H9 (cell line): ENCODE measurements around the gene NBR1. TPM values are rescaled to one million over a fixed set of nuclear protein-coding genes. Genes with fewer than 3 reads are reported as not detected.
"Not testable (repeated sequence)": the region's sequence is repeated elsewhere in the genome, so short reads cannot be mapped to it uniquely, and the experiment has no call there.

ENCODE experiments used
- DNase-seq: peaks from one replicate; pipeline ENCODE4 v3.0.0-alpha.2; 2017
- H2AFZ ChIP-seq: one replicate; pipeline ENCODE4 v1.6.1; 2013; ENCODE audit warnings: mild to moderate bottlenecking, low read length, control low read depth, moderate library complexity
- H2AK5ac ChIP-seq: 2 replicates; pipeline ENCODE4 v1.6.1; 2013; ENCODE audit warnings: low read length, control low read depth, mixed read lengths; ENCODE audit not compliant: insufficient read length
- H2BK120ac ChIP-seq: one replicate; pipeline ENCODE4 v1.6.1; 2013; ENCODE audit warnings: low read depth, mild to moderate bottlenecking, low read length, control low read depth, inconsistent platforms; ENCODE audit not compliant: poor library complexity, severe bottlenecking
- H2BK12ac ChIP-seq: 2 replicates; pipeline ENCODE4 v1.6.1; 2013; ENCODE audit warnings: low read length, control low read depth, mixed read lengths, low read depth; ENCODE audit not compliant: insufficient read length
- H2BK15ac ChIP-seq: 2 replicates; pipeline ENCODE4 v1.6.1; 2013; ENCODE audit warnings: low read depth, low read length, control low read depth
- H2BK20ac ChIP-seq: one replicate; pipeline ENCODE4 v1.6.1; 2013; ENCODE audit warnings: low read depth, mild to moderate bottlenecking, low read length, control low read depth, inconsistent platforms; ENCODE audit not compliant: poor library complexity, severe bottlenecking
- H2BK5ac ChIP-seq: 2 replicates; pipeline ENCODE4 v1.6.1; 2013; ENCODE audit warnings: low read length, control low read depth, mixed read lengths; ENCODE audit not compliant: insufficient read length
- H3K14ac ChIP-seq: 2 replicates; pipeline ENCODE4 v1.6.1; 2013; ENCODE audit warnings: low read length, control low read depth; ENCODE audit not compliant: insufficient read depth
- H3K18ac ChIP-seq: 2 replicates; pipeline ENCODE4 v1.6.1; 2013; ENCODE audit warnings: low read depth, mild to moderate bottlenecking, mixed read lengths, low read length, control low read depth; ENCODE audit not compliant: insufficient read length
- H3K23ac ChIP-seq: 2 replicates; pipeline ENCODE4 v1.6.1; 2013; ENCODE audit warnings: low read length, control low read depth, mixed read lengths, low read depth; ENCODE audit not compliant: insufficient read length
- H3K23me2 ChIP-seq: 2 replicates; pipeline ENCODE4 v1.6.1; 2013; ENCODE audit warnings: low read depth, mild to moderate bottlenecking, mixed read lengths, low read length, control low read depth; ENCODE audit not compliant: insufficient read length, poor library complexity, severe bottlenecking
- H3K27ac ChIP-seq: 2 replicates; pipeline ENCODE4 v1.5.1; 2013; ENCODE audit warnings: low read length, control low read depth, mixed read lengths, low read depth; ENCODE audit not compliant: insufficient read length
- H3K27me3 ChIP-seq: 2 replicates; pipeline ENCODE4 v1.6.1; 2013; ENCODE audit warnings: low read length, control low read depth, inconsistent platforms; ENCODE audit not compliant: insufficient read depth
- H3K4ac ChIP-seq: 2 replicates; pipeline ENCODE4 v1.6.1; 2013; ENCODE audit warnings: low read depth, mild to moderate bottlenecking, control low read depth, inconsistent platforms, low read length, moderate library complexity
- H3K4me1 ChIP-seq: 2 replicates; pipeline ENCODE4 v1.6.1; 2013; ENCODE audit warnings: low read length, control low read depth, inconsistent platforms; ENCODE audit not compliant: insufficient read depth
- H3K4me2 ChIP-seq: 2 replicates; pipeline ENCODE4 v1.6.1; 2013; ENCODE audit warnings: low read length, control low read depth, mixed read lengths; ENCODE audit not compliant: insufficient read length, insufficient read depth
- H3K56ac ChIP-seq: 2 replicates; pipeline ENCODE4 v1.6.1; 2013; ENCODE audit warnings: low read depth, mild to moderate bottlenecking, mixed read lengths, low read length, control low read depth; ENCODE audit not compliant: insufficient read length
- H3K79me1 ChIP-seq: 2 replicates; pipeline ENCODE4 v1.6.1; 2013; ENCODE audit warnings: low read depth, mild to moderate bottlenecking, moderate library complexity, low read length, control low read depth, inconsistent platforms; ENCODE audit not compliant: insufficient read depth, poor library complexity, severe bottlenecking
- H3K79me2 ChIP-seq: 2 replicates; pipeline ENCODE4 v1.6.1; 2013; ENCODE audit warnings: low read length, control low read depth, inconsistent platforms; ENCODE audit not compliant: insufficient read depth
- H3K9ac ChIP-seq: 2 replicates; pipeline ENCODE4 v1.6.1; 2013; ENCODE audit warnings: low read length, control low read depth, mixed read lengths; ENCODE audit not compliant: insufficient read length; ENCODE audit errors: extremely low read depth
- H3K9me3 ChIP-seq: one replicate; pipeline ENCODE4 v1.6.1; 2013; ENCODE audit warnings: low read depth, low read length, inconsistent platforms; ENCODE audit not compliant: control insufficient read depth
- H3T11ph ChIP-seq: one replicate; pipeline ENCODE4 v1.6.1; 2013; ENCODE audit warnings: mild to moderate bottlenecking, low read length, control low read depth, inconsistent platforms
- H4K20me1 ChIP-seq: one replicate; pipeline ENCODE4 v1.6.1; 2013; ENCODE audit not compliant: control insufficient read depth, insufficient read length, insufficient read depth
- H4K5ac ChIP-seq: 2 replicates; pipeline ENCODE4 v1.6.1; 2013; ENCODE audit warnings: low read depth, mild to moderate bottlenecking, mixed read lengths, low read length, control low read depth; ENCODE audit not compliant: insufficient read length
- H4K8ac ChIP-seq: replicated peaks from 2 replicates; pipeline ENCODE4 v1.6.1; 2013; ENCODE audit warnings: low read length, control low read depth, mixed read lengths, low read depth; ENCODE audit not compliant: insufficient read length
- H4K91ac ChIP-seq: 2 replicates; pipeline ENCODE4 v1.6.1; 2013; ENCODE audit warnings: low read depth, mild to moderate bottlenecking, moderate library complexity, mixed read lengths, low read length, control low read depth; ENCODE audit not compliant: insufficient read length
- H3K27ac Mint-ChIP-seq, 3 experiments: 2 replicates in 2 of 3; 3 replicates in 1 of 3; pipeline ENCODE4 v1.8.0; 2020 to 2021; ENCODE audit warnings: mixed read lengths in 3 of 3, mild to moderate bottlenecking in 1 of 3, moderate library complexity in 1 of 3
- H3K27me3 Mint-ChIP-seq: 2 replicates; pipeline ENCODE4 v1.8.0; 2021; ENCODE audit warnings: low read depth, mild to moderate bottlenecking, moderate library complexity, mixed read lengths
- H3K36me3 Mint-ChIP-seq, 3 experiments: 2 replicates in 2 of 3; 3 replicates in 1 of 3; pipeline ENCODE4 v1.8.0; 2020 to 2021; ENCODE audit warnings: low read depth in 3 of 3, mixed read lengths in 3 of 3; ENCODE audit not compliant: insufficient read depth in 1 of 3
- H3K4me1 Mint-ChIP-seq, 2 experiments: 2 replicates each; pipeline ENCODE4 v1.8.0; 2020; ENCODE audit warnings: mixed read lengths in 2 of 2
- H3K4me3 Mint-ChIP-seq, 2 experiments: 2 replicates in 1 of 2; 3 replicates in 1 of 2; pipeline ENCODE4 v1.8.0; 2020 to 2021; ENCODE audit warnings: mild to moderate bottlenecking in 2 of 2, mixed read lengths in 2 of 2, moderate library complexity in 1 of 2
- H3K9me3 Mint-ChIP-seq, 2 experiments: 2 replicates in 1 of 2; 3 replicates in 1 of 2; pipeline ENCODE4 v1.8.0; 2020; ENCODE audit warnings: mild to moderate bottlenecking in 2 of 2, mixed read lengths in 2 of 2, moderate library complexity in 1 of 2
- CTCF ChIP-seq: fragments of 200-600 bp; sonication (generic); conservative IDR thresholded peaks from 3 replicates; pipeline ENCODE4 v1.8.0; 2021; ENCODE audit warnings: antibody characterized with exemption, mild to moderate bottlenecking
- WGBS: extraction: QIAGEN DNeasy Blood & Tissue Kit; methylation state at CpG from one replicate; pipeline ENCODE4 v1.1.7; 2013; ENCODE audit warnings: missing lambda C conversion rate, low lambda C conversion rate, mixed read lengths; ENCODE audit not compliant: insufficient read length; ENCODE audit errors: extremely low coverage; 5-methylcytosine and 5-hydroxymethylcytosine counted together
- total RNA-seq: library from RNA; stranded (reverse); gene quantifications from 2 replicates; pipeline ENCODE4 v1.2.1, GENCODE V29; 2021

NBR1 gene
- total RNA-seq, 1 experiment from 2014 or later, result 34.2 TPM

- H4K5ac ChIP-seq, result no peak overlapping the region
- H3K4me2 ChIP-seq, result no peak overlapping the region
- no peaks in the 10 kb centered on the region for H3K27me3 ChIP-seq
- no CpG with 5 or more reads among the region's 7 CpGs for WGBS
- no peaks in the 10 kb centered on the region for H3K4me1 ChIP-seq
- H2AFZ ChIP-seq, result no peak overlapping the region
- Mint-ChIP-seq H3K9me3 (no peaks in the 10 kb centered on the region), H3K4me1 (no peaks in the 10 kb centered on the region), H3K4me3 (no peak overlapping the region), H3K36me3 (no peaks in the 10 kb centered on the region), H3K27me3 (no peaks in the 10 kb centered on the region), H3K27ac (no peak overlapping the region)
- no peak overlapping the region for H2BK12ac ChIP-seq
- TF ChIP-seq CTCF, result no peak
- no peak overlapping the region for H3K56ac ChIP-seq
- no peak overlapping the region for H2BK20ac ChIP-seq
- H3K9me3 ChIP-seq, result no peaks in the 10 kb centered on the region
- H3K27ac ChIP-seq, result no peak overlapping the region
- no peaks in the 10 kb centered on the region for H3K23me2 ChIP-seq
- H2BK120ac ChIP-seq, result no peak overlapping the region
- H3T11ph ChIP-seq, result no peak overlapping the region
- H4K20me1 ChIP-seq, result no peaks in the 10 kb centered on the region
- no peak overlapping the region for H4K8ac ChIP-seq
- H2BK15ac ChIP-seq, result no peak overlapping the region
- no peak overlapping the region for H3K4ac ChIP-seq
- DNase-seq, result peak; percentile 10
- no peak overlapping the region for H4K91ac ChIP-seq
- no peak overlapping the region for H3K18ac ChIP-seq
- no peaks in the 10 kb centered on the region for H3K79me1 ChIP-seq
- H3K23ac ChIP-seq, result no peak overlapping the region
- no peak overlapping the region for H3K9ac ChIP-seq
- H2AK5ac ChIP-seq, result no peak overlapping the region
- H3K79me2 ChIP-seq, result no peaks in the 10 kb centered on the region
- H2BK5ac ChIP-seq, result no peak overlapping the region
- H3K14ac ChIP-seq, result no peak overlapping the region
These were observed 55.4 kb downstream of the NBR1 start for GRCh38 chr17:43226393-43226792.

- WGBS, result no CpG with 5 or more reads among the region's 7 CpGs
- not testable (repeated sequence) for H4K8ac ChIP-seq, H4K5ac ChIP-seq, H3K27me3 Mint-ChIP-seq, H3K27me3 ChIP-seq, DNase-seq, H3K23me2 ChIP-seq, H2BK15ac ChIP-seq, H3K18ac ChIP-seq, H3K56ac ChIP-seq, H2AFZ ChIP-seq, H3K9me3 ChIP-seq, H3K27ac Mint-ChIP-seq, H3T11ph ChIP-seq, H3K79me2 ChIP-seq, H2BK20ac ChIP-seq, H3K4me2 ChIP-seq, H3K14ac ChIP-seq, H2BK120ac ChIP-seq, H3K9me3 Mint-ChIP-seq, H3K79me1 ChIP-seq, H2BK5ac ChIP-seq, H3K4me1 ChIP-seq, H3K4me1 Mint-ChIP-seq, H3K23ac ChIP-seq, H3K36me3 Mint-ChIP-seq, H3K27ac ChIP-seq, H4K20me1 ChIP-seq, H4K91ac ChIP-seq, H3K4me3 Mint-ChIP-seq, H3K4ac ChIP-seq, H2BK12ac ChIP-seq, H2AK5ac ChIP-seq, H3K9ac ChIP-seq
These were observed 57.2 kb downstream of the NBR1 start, which contains the start of gene CCDC200 for GRCh38 chr17:43228020-43228782. CCDC200 (minus strand) TSS chr17:43228623; CDS start chr17:43228554, 69 bp downstream.
